ENCODE data around the gene CYP2U1. TPM values are rescaled to one million over a fixed set of nuclear protein-coding genes. Genes with fewer than 3 reads are reported as not detected.
"Not testable (repeated sequence)": the region's sequence is repeated elsewhere in the genome, so short reads cannot be mapped to it uniquely, and the experiment has no call there.

The CYP2U1 gene
- total and polyA plus RNA-seq, 12 donors = 3.2 to 10.2 (median 6.5) TPM

GRCh38 chr4:107917500-107917899 is 13.8 kb upstream of the CYP2U1 start:
- DNase-seq (no peak), ATAC-seq (no peak)
- intact Hi-C loops (cut with DNase I) = loop anchor here in 2 of 10 donors (2.0 to 10.0 kb wide), 2 partner anchors 93 to 161 kb away; partner anchors contain the start of gene SGMS2 (in 1 of the 2)
- Histone ChIP-seq H3K9me3 (peaks cover 0 to 24% (median 9%) of the 10 kb centered on the region in 11 donors), H3K4me1 (peaks cover 0 to 4% (median 0%) of the 10 kb centered on the region in 9 donors), H3K27me3 (no peaks in the 10 kb centered on the region), H3K27ac (no peak overlapping the region), H3K36me3 (peaks cover 0 to 6% (median 0%) of the 10 kb centered on the region in 9 donors), H3K4me3 (no peak overlapping the region)
- no peak for TF ChIP-seq CTCF (IDR thresholded peaks at IDR 0.05)
- whole genome bisulfite sequencing, 2 donors = 95% methylated on average over 2 of the region's 2 CpGs

DNA sequence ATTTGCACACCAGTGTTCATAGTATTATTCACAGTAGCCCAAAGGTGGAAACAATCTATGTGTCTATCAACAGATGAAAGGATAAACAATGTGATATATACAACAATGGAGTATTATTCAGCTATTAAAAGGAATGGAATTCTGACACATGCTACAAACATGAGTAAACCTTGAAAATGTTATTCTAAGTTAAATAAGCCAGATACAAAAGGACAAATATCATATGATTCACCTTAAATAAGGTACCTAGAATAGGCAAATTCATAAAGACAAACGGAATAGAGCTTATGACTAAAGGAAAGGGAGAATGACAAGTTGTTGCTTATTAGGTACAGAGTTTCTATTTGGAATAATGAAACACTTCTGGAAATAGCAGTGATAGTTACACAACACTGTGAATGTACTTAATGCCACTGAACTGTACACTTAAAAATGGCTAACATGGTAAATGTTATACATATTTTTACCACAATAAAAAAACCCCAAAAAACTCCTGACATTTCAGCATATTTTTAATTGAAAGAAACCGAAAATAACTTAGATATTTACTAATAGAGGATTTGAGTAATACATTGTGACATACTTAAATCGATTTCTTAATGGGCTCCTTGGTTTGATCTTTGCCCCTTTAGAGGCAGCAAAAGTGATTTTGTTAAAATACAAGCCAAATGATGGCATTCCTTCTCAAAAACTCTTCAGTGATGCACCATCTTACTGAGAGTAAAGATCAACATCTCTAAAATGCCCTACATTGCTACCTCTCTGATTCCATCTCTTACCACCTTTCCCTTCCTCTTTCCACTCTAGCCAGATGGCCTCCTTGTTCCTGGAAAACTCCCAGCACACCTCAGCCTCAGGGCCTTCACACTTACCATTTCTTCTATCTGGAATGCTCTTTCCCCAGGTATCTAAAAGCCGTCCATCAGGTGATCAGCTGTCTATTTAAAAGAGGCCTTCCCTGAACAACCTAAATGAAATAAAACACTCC is 8.6 kb upstream of the CYP2U1 start:
- Histone ChIP-seq H3K4me1 (no peaks in the 10 kb centered on the region), H3K9me3 (peaks cover 0 to 28% (median 9%) of the 10 kb centered on the region in 11 donors)
- 83 to 89% methylated on average over 4 of the region's 4 CpGs for WGBS, 2 donors

GRCh38 chr4:107925713-107926112 is 5.6 kb upstream of the CYP2U1 start:
- H3K4me3 ChIP-seq; H3K9me3 ChIP-seq; H3K4me1 ChIP-seq; intact Hi-C loops (cut with DNase I); H3K36me3 ChIP-seq; ATAC-seq; H3K27me3 ChIP-seq; H3K27ac ChIP-seq; DNase-seq: not testable (repeated sequence)

More for the DNA sequence above, 8.6 kb upstream of the CYP2U1 start:
- Histone ChIP-seq H3K4me3 (no peak overlapping the region), H3K27me3 (no peaks in the 10 kb centered on the region), H3K27ac (no peak overlapping the region), H3K36me3 (no peaks in the 10 kb centered on the region)
- no peak for TF ChIP-seq CTCF (IDR thresholded peaks at IDR 0.05)
- no peak for ATAC-seq
- no peak for DNase-seq
- intact Hi-C loops (cut with DNase I) = no loop called here

GRCh38 chr4:107926875-107927274 is 4.5 kb upstream of the CYP2U1 start:
- H3K27ac ChIP-seq; ATAC-seq; intact Hi-C loops (cut with DNase I); H3K27me3 ChIP-seq; DNase-seq; H3K4me3 ChIP-seq; H3K36me3 ChIP-seq; H3K9me3 ChIP-seq: not testable (repeated sequence)
- 90 to 94% methylated on average over 4 of the region's 4 CpGs for WGBS, 2 donors
- H3K4me1 ChIP-seq = peaks cover 0 to 11% (median 1%) of the 10 kb centered on the region in 9 donors

GRCh38 chr4:107931775-107932321 is 499 bp downstream of the CYP2U1 start:
- DNase-seq (peak in 1 of 2 donors; percentile 9), ATAC-seq (peak in 4 of 8 donors; percentile 1 to 42 (median 8))
- intact Hi-C loops (cut with DNase I) = loop anchor here in 5 of 10 donors (2.0 to 10.0 kb wide), 4 partner anchors 55 to 85 kb away; partner anchors contain the start of gene HADH (in 4 of the 5)
- Histone ChIP-seq H3K36me3 (peaks cover 0 to 13% (median 0%) of the 10 kb centered on the region in 9 donors), H3K27me3 (peaks cover 0 to 3% (median 0%) of the 10 kb centered on the region in 7 donors), H3K9me3 (no peaks in the 10 kb centered on the region), H3K4me1 (peaks cover 4 to 37% (median 15%) of the 10 kb centered on the region in 9 donors), H3K27ac (peak overlapping the region; percentile 14 to 90 (median 85)), H3K4me3 (peak overlapping the region; percentile 63 to 95 (median 84))
- TF ChIP-seq CTCF (IDR thresholded peaks at IDR 0.05) = no peak
- 3 to 4% methylated on average over 42 to 45 of the region's 45 CpGs for WGBS, 2 donors

Data from heart right ventricle (tissue), 16 donors.